Cerebellar nuclear complex (tissue), 1 donor: ENCODE results near the gene SH3TC1.

ENCODE experiments used
- DNase-seq, 2 experiments: peaks; one replicate each; lab custom pipeline; 2025; lab: John Stamatoyannopoulos, UW

The SH3TC1 gene

GRCh38 chr4:8276358-8277240 is 77.5 kb downstream of the SH3TC1 start:
- DNase-seq = no peak

DNA sequence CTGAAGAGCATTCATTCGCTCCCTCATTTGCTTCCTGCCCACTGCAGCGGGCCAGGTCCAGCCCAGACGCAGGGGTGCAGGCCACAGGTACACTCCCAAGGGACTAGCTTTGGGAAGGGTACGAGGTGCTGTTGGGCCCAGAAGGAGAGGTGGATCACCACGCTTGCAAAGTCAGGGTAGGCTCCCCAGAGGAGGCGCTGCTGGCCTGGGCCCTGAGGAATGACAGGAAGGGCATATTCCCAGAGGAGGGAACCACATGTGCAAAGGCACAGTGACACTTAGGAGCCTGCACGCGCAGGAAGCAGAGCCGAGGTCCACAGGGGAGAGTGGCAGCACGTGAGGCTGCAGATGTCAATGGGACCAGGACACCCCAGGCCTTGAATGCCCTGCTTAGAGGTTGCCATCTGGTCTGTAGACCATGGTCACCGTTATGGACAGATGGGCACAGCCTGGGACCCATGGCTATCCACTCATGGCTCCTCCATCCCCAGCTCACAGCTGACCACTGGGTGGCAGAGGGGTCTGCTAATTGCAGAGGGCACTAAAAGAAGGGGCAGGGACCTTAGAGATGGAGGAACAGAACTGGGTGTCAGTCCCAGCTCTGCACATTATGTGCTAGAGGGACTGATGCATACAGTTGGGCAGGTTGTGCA is 78.4 kb downstream of the SH3TC1 start:
- DNase-seq = no peak

- DNase-seq = no peak
Observed at GRCh38 chr4:8278009-8278395, 78.9 kb downstream of the SH3TC1 start.

GRCh38 chr4:8278421-8279287 is 79.6 kb downstream of the SH3TC1 start:
- DNase-seq = no peak

DNA sequence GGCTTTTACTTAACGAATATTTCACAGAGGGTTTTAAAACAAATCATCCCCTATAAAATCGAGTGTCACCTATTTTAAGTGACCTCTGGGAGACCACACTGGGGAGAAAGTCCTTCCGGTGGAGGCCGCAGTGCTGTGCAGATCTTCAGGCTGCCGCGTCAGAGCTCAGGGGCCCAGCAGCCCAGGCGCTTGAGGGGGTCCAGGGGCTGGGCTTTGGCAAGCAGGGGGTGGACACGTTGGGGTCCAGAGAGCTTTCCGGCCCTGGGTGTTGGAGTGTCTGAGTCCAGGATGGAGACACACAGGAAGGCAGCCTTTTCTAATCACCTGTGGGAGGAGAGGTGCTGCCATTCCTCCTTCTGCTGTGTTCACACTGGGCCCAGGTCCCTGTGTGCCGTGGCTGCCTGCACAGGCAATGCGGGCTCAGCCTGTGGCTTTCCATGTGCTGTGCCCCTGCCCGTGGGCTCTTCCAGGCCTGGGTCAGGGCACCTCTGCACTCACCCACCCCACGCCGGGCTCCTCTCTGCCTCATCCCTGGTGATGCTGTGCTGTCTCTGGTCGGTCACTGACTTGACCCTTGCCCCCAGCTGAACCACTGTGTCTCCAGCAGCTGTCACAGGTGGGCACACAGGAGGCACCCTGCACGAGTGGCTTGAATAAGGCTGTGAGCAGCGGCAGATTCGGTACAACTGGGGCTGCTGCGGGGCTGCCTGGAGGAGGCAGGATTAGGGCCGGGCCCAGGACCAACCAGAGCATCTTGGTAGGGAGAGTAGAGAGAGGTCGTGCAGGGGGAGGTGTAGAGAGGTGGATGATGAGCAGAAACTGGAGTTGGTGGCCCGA is 80.4 kb downstream of the SH3TC1 start:
- DNase-seq = no peak

- DNase-seq = no peak
Observed at GRCh38 chr4:8280158-8280875, 81.2 kb downstream of the SH3TC1 start.

- no peak for DNase-seq
Observed at GRCh38 chr4:8280876-8281440, 81.9 kb downstream of the SH3TC1 start.

DNA sequence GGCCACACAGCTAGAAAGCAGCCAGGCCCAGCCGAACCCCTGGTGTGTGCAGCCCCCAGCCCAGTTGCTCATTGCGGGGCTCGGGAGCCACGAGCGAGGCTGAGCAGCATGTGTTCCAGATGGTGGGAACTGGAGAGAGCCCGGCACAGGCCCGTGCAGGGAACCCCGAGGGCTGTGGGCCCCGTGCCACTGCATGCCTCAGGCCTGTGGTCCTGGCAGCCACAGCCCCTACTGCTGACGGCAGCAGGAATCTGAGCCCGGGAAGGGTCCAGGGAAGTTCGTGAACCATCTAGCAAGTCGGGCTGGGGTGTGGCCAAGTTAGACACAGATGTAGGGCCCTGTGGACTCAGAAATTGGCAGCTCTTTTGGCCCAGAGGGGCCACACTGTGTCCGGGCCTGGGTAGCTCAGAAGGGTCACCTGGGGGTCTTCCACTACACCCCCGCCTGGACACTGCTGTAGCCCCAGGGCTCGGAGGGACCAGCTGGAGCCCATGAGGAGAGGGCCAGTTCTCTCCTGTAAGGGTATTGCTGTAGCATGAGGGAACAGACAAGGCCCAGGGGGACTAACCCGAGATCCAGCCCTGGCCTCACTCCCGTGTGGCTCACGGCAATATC is 82.5 kb downstream of the SH3TC1 start:
- no peak for DNase-seq

GRCh38 chr4:8282134-8282641 is 83.1 kb downstream of the SH3TC1 start:
- no peak for DNase-seq

DNA sequence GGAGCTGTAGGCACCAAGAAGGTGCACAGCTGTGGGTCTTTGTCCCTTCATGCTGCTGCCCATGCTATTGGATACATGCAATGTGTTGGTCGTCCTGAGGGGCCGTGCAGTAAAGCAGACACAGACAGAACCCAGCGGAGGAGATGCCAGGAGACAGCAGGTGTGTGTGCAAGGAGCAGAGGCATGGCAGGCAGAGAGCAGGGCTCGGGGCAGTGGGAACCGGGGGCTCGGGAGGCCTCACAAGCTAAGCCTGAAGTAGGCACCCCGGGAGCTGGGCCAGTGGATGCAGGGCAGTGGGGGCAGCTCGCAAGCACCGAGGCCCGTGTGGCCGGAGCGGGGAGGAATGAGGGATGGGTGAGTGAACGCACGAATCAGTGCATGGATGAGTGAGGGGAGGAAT is 83.7 kb downstream of the SH3TC1 start:
- DNase-seq = no peak

- DNase-seq = no peak
Observed at GRCh38 chr4:8283161-8283560, 84.1 kb downstream of the SH3TC1 start.

DNA sequence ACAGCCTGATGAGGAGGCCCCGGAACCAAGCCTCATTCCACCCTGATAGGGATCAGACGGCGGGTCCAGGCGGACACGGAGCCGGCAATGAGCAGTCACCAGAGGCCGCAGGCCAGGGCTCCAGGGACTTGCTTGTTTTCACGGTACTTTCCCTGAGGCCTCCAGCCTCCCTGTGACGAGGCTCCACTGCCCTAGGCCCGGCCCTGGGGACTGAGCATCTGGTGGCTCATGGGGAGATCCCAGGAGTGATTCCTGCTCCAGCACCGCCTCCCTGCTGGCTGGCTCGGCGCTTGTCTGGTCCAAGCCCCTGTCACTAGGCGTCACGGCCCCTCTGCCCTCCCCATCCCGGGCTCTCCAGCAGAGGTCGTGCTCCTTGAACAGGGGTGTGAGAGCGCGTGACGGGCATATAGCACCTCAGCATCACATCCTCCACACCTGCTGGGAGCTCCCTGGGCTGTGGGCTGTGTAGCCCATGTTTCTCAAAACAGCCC is 84.6 kb downstream of the SH3TC1 start:
- DNase-seq = no peak

GRCh38 chr4:8284391-8284790 is 85.3 kb downstream of the SH3TC1 start:
- no peak for DNase-seq

DNA sequence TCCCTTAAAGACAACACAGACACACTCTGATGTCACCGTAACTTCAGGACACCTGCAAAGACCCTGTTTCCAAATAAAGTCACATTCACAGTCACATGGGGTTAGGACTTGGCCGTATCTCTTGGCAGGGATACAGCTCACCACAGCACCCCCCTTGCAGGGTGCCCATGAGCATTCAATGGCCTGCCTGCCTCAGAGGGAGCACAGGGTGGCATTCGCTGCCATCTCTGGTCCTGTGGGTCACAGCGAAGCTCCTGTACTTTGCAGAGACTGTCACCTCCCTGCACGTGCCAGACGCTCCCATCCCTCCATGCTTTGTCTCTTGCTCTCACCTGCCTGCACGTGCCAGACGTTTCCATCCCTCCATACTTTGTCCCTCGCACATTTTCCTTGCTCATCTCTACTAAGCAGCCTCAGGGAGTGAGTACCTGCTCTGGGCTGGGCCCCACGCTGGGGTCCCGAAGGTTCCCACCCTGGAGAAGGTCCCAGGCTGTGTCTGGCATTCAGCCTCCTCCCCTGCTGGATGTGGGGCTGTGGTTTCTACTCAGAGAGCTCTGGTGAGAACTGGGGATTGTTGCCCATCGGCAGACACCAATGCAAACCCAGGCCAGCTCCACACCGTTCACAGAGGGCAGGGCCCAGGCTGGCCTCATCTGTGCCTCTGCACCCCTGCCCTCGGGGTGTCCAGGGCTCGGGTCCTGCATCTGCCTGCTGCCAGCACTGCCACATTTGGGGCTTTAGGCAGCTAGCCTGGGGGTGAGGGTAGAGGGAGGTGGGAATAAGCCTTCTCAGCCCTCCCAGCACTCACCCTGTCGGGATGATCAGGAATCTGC is 86.3 kb downstream of the SH3TC1 start:
- DNase-seq = no peak

DNA sequence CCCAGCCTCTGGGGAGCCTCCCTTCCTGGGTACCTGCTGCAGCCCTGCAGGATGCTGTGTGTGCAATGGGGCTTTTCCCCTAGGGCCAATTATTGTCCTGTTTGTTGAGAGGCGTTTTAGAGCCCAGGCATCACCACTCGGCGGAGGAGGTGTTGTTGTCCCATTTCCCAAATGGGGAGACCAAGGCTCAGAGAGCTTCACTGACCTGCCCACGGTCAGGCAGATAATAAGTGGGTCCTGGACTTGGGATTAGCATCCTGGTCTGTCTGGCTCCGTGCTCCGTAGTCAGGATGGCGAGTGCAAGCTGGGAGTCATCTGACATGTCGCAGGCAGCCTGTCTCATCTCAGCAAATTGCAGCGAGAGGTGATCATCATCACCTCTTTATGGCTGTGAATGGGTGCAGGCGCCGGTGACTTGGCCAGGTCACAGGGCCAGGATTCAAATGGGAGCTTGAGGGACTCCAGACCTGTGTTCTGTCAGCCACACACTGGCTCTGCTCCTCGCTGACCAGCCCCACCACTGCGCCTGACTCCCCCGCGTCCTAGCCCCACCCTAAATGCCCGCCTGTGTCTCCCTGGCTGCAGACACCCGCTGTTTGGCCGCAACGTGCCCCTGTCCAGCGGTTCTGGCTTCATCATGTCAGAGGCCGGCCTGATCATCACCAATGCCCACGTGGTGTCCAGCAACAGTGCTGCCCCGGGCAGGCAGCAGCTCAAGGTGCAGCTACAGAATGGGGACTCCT is 87.1 kb downstream of the SH3TC1 start:
- no peak for DNase-seq

- DNase-seq = no peak
Observed at GRCh38 chr4:8286719-8287342, 87.7 kb downstream of the SH3TC1 start.
